ENCODE results near the gene CRNKL1.
A peak's percentile ranks its signal among the peaks of the same experiment; 100 is the strongest.
"Not testable (repeated sequence)": the region's sequence is repeated elsewhere in the genome, so short reads cannot be mapped to it uniquely, and the experiment has no call there.

Gene CRNKL1

DNA sequence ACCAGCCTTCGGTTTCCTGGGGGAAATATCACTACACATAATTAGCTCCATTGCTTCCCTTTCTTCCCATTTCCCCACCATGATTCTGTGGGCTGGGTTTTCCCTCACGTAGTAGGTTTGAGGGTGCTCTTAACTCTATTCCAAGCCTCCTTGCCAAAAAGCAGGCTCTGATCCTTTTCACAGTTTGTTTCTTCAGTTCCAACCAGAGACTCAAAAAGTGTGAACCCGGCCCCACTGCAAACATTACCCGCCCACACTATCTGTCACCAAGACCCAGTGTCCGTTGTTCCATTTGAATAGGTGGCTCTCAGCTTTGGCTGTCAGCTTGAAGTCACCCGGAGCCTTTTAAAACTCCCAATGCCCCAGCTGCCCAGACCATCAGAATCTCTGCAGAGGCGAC lies 46.9 kb downstream of the CRNKL1 start:
- DNase-seq (ENCODE audit: low spot score) = no peak

DNA sequence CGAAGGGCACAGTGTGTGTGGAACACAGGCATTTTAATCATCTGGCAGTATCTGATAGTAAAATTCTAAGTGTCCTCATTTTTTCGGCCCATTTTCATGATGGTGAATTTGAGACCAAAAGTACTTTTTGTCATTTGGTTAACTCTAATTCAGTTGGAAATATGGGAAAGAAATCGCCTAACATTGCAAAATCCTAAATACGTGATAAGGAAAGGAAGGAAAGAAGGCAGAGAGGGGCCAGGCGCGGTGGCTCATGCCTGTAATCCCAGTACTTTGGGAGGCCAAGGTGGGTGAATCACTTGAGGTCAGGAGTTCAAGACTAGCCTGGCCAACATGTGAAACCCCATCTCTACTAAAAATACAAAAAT lies 48.3 kb downstream of the CRNKL1 start:
- not testable (repeated sequence) for DNase-seq (ENCODE audit: low spot score)

- DNase-seq (ENCODE audit: low spot score) = no peak
These were observed 49.0 kb downstream of the CRNKL1 start for GRCh38 chr20:20003031-20003954.

GRCh38 chr20:20002101-20002998 lies 49.9 kb downstream of the CRNKL1 start:
- DNase-seq (ENCODE audit: low spot score) = no peak

- DNase-seq (ENCODE audit: low spot score) = no peak
These were observed 51.9 kb downstream of the CRNKL1 start for GRCh38 chr20:20000211-20000968.

DNA sequence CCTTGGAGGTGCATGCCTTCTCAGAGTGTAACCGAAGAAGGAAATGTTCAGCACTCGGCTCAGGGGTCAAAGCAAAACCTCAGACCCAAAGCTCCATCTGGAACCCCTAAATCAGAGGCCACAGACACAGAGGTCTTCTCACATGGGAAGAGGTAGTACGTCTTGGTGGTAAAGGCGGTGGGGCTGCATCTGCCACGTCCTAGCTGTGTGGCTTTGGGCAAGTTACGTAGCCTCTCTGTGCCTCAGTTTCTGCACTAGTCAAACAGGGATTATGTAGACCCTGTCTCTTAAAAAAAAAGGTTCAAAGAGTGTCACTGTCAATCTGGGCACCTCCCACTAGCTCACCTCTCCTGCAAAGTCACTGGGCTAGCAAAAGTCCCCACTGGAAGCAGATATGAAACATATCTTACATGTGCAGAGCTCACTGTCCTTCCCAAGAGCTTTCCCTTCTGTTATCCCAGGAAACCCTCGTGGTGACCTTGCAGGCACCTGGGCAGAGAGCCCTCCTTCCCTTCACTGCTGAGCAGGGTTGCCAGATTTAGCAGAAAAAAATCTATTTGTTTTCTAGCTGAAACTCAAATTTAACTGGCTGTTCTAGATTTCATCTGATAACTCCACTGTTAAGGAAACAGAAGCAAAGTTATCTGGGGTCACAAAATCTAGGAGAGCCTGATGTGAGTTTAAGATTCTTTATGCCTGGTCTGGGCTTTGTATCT lies 53.1 kb downstream of the CRNKL1 start:
- no peak for DNase-seq (ENCODE audit: low spot score)

- no peak for DNase-seq (ENCODE audit: low spot score)
These were observed 55.3 kb downstream of the CRNKL1 start for GRCh38 chr20:19996917-19997316.

- DNase-seq (ENCODE audit: low spot score) = no peak
These were observed 56.0 kb downstream of the CRNKL1 start for GRCh38 chr20:19996222-19996621.

DNA sequence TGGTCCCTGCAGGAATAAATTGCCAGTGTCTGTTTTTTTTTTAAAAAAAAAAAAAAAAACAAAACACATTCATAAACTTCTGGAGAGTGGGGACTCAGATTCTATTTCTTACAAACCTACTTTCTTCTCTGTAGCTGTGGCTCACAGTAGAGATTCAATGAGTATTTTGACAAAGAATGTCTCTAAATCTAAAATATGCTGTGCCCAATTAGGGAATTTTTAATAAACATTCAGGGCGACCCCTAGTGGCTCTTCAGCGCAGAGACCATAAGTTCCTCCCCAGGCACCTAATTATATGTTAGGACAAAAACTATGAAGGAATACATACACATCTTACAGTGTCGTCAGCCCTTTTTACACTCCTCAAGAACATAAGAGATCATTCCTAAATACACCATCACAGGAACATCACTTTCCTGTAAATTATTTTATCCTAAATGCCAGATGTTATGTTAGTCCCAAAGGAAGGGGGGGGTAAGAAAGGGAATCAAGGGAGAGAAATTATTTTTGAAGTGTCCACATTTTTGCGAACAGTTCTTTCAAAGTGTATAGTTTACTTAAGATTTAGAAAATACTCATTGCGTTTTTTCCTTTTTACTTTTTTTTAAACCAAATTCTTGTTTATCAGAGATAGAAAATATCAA lies 56.9 kb downstream of the CRNKL1 start:
- DNase-seq (ENCODE audit: low spot score) = peak; percentile 61

GRCh38 chr20:19993958-19994669 lies 58.2 kb downstream of the CRNKL1 start:
- DNase-seq (ENCODE audit: low spot score) = no peak

- no peak for DNase-seq (ENCODE audit: low spot score)
These were observed 59.0 kb downstream of the CRNKL1 start for GRCh38 chr20:19992996-19993908.

- no peak for DNase-seq (ENCODE audit: low spot score)
These were observed 60.4 kb downstream of the CRNKL1 start for GRCh38 chr20:19991854-19992253.

- DNase-seq (ENCODE audit: low spot score) = no peak
These were observed 61.0 kb downstream of the CRNKL1 start for GRCh38 chr20:19991308-19991707.

- no peak for DNase-seq (ENCODE audit: low spot score)
These were observed 61.4 kb downstream of the CRNKL1 start for GRCh38 chr20:19990850-19991249.

DNA sequence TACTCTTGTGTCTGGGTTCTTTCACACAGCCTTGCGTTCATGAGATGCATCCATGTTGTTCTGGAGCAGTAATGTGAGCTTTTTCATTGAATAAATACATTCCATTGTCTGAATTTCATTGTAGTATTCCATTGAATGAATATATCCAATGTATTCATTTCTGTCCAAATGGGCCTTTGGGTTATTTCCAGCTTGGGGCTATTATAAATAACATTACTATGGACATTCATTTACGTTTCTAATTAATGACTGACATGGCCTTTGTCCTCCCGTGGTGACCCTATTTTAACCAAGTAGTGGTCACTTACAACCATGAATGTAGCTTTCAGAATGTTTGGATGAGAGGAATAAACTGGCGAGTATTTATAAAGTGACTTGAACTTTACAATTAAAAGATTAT lies 65.2 kb downstream of the CRNKL1 start:
- DNase-seq (ENCODE audit: low spot score) = no peak

DNA sequence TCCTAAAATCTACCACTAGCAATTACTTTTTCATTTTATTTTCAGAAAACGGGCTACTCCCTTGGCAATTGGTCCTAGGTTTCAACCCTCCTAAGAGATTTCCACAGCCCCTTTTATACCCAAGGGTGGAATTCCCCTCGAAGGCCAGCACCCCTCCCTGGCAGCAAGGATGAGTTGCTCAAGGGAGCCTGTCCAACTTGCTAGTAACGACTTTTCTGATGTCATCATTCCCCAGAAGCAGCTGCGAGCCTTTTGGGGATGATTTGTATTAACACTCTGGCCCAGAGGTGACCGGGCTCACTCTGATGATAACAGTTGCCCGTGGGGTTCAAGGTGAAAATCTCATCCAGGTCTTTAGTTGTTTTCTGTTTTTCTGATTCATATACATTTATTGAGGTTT lies 65.8 kb downstream of the CRNKL1 start:
- no peak for DNase-seq (ENCODE audit: low spot score)
